HG03066 (cell line): ENCODE results near the gene KRT76.

Experiments
- ATAC-seq: cut with Tn5 transposase; IDR thresholded peaks from one replicate; pipeline ENCODE4 v1.9.1; 2021; ENCODE audit warnings: low read depth; ENCODE audit not compliant: unreplicated experiment

KRT76 gene

GRCh38 chr12:52776913-52777395, at the start of gene KRT76:
Gene KRT76, minus strand, starts transcription at chr12:52777345. Its CDS starts 54 bp downstream, at chr12:52777291.
- ATAC-seq: no peak

GRCh38 chr12:52825961-52826360, 48.8 kb upstream of the KRT76 start:
- ATAC-seq: no peak

- ATAC-seq: no peak
Measured at GRCh38 chr12:52824741-52825410, 47.7 kb upstream of the KRT76 start.

- ATAC-seq: no peak
Measured at GRCh38 chr12:52823761-52824450, 46.8 kb upstream of the KRT76 start.

GRCh38 chr12:52822771-52823510, 45.8 kb upstream of the KRT76 start:
- no peak for ATAC-seq

- ATAC-seq: no peak
Measured at GRCh38 chr12:52821826-52822660, 44.9 kb upstream of the KRT76 start.

GRCh38 chr12:52821071-52821730, 44.1 kb upstream of the KRT76 start:
- no peak for ATAC-seq

GRCh38 chr12:52820521-52820920, 43.4 kb upstream of the KRT76 start:
- no peak for ATAC-seq

- no peak for ATAC-seq
Measured at GRCh38 chr12:52819731-52820510, 42.8 kb upstream of the KRT76 start.

- ATAC-seq: no peak
Measured at GRCh38 chr12:52818887-52819420, 41.8 kb upstream of the KRT76 start.

GRCh38 chr12:52818388-52818787, 41.2 kb upstream of the KRT76 start:
- ATAC-seq: no peak

- ATAC-seq: no peak
Measured at GRCh38 chr12:52817699-52818238, 40.6 kb upstream of the KRT76 start.

GRCh38 chr12:52817003-52817698, 40.0 kb upstream of the KRT76 start:
- ATAC-seq: no peak

GRCh38 chr12:52815676-52816588, 38.8 kb upstream of the KRT76 start:
- no peak for ATAC-seq

GRCh38 chr12:52815161-52815560, 38.0 kb upstream of the KRT76 start:
- ATAC-seq: no peak

- no peak for ATAC-seq
Measured at GRCh38 chr12:52814710-52815155, 37.6 kb upstream of the KRT76 start.
